ENCODE data around the gene HES6.

Gene HES6

GRCh38 chr2:238252766-238253630, 13.2 kb upstream of the HES6 start:
- no peak for FAIRE-seq

DNA sequence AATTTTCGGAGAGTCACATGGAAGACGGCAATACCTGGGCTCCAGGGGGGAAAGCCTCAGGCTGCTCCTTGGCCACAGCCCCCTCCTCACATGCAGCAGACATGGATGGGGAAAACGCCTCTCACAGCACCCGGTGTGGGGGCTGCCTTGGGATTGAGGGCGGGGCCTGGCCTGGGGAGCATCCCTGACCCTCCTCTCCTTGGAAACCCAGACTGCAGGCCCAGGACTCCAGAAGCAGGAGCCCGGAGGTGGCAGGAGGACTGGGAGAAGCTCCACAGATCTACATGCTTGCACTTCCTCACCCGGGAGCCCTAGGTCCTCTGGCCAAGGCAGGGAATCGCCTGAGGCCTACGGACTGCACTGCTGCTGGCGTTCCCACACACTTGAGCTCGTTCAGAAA, 12.1 kb upstream of the HES6 start:
- no peak for FAIRE-seq

DNA sequence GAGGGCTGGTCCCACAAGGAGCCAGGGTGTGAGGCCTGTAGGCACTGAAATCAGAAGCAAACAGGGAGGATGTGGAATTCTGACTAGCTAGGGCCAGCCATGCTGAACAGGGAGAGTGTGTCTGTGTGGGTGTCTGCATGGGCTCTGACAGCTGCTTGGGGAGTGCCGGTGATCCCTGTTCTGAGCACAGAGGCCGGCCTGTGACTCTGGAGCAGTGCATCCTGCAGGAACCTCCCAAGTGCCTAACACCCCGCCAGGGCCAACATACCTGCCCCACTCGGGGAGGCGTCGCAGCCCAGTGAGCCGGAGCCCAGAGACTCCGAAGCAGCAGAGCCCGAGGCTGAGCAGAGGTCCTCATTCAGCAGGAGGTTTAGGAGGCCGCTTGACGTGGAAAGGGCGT, 11.5 kb upstream of the HES6 start:
- no peak for FAIRE-seq

DNA sequence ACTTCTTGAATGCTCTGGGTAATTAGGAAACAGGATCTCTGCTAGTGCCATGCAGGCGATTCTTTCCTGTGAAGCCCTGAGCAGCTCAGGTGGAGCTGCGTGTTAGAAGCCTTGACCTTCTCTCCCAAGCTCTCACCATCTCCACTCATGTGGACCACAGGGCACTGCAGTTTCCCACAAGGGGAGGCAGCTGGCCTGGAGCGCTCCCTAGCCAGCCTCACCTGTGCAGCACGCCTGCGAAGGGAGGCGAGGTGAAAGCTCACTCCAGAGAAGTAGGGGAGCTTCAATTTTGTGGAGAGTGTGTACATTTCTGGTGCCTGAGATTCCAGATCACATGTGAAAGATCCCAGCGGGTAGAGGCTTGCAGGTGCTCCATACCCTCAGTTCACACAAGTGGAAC, 11.1 kb upstream of the HES6 start:
- FAIRE-seq = no peak

DNA sequence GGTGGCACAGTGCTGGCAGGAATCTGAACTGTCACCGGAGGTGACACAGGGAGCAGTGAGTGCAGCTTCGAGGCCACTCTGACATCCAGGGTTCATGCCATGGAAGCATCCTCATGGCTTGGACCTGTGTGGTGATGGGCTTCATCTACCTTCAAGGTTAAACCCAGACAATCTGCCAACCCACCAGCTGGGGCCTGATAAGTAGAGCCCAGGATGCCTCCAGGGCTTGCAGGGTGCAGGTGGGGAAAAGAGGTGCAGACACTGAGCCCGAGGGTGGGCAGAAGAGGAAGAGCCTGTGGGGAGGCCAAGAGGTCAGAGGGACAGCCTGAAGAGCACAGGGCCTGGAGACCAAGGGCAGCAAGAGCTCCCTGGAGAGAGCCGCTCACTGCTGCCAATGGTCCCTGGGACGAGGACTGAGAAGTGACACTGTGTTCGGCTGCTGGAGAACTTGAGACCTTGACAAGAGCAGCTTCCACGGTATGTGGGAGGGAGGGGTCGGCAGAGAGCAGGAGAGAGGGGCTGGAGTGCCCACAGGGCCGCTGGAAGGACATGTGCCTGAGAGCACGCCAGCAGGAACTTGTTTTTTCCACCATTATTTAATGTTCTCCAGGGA, 8.1 kb upstream of the HES6 start:
- no peak for FAIRE-seq

- FAIRE-seq = no peak
Measured at GRCh38 chr2:238247002-238247822, 7.4 kb upstream of the HES6 start.

- FAIRE-seq = no peak
Measured at GRCh38 chr2:238244151-238244550, 4.3 kb upstream of the HES6 start.

- no peak for FAIRE-seq
Measured at GRCh38 chr2:238243496-238244076, 3.7 kb upstream of the HES6 start.

DNA sequence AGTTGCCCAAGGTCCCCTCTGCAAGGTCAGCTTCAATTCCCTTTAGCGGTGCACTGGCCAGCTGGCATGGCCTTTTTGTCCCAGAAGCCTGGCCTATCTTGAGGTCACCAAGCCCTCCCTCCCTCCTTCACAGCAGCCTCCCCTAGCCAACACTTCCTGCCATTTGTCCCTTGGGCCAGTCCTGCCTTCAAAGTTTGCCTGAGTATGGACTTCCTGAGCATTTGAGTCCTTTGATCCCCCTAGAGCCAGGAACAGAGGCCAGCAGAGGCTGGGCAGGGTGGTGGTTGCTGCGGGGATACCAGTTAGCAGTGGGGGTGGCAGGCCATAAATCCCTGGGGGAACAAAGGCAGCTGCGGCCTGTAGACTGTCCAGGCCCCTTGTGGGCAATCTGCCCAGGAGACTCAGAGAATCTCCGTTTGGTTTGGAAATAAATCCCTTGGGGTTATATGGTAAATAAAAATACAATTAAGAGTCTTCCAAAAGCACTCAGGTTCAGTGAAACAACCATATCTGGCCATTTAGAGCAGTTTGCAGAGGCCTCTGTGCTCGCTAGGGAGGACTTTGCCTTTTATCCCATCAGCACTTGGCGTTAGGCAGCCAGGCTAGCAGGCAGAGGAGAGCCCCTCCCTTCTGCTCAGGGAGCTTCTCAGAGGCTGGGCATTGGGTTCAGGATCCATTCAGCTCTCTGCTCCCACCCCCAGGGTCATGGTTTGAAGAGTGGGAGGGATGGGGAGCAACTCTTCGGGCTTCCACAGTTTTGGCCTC, 3.1 kb upstream of the HES6 start:
- FAIRE-seq = no peak

GRCh38 chr2:238241970-238242369, 2.1 kb upstream of the HES6 start:
- FAIRE-seq = no peak

GRCh38 chr2:238240757-238241711, 1.2 kb upstream of the HES6 start:
- no peak for FAIRE-seq

DNA sequence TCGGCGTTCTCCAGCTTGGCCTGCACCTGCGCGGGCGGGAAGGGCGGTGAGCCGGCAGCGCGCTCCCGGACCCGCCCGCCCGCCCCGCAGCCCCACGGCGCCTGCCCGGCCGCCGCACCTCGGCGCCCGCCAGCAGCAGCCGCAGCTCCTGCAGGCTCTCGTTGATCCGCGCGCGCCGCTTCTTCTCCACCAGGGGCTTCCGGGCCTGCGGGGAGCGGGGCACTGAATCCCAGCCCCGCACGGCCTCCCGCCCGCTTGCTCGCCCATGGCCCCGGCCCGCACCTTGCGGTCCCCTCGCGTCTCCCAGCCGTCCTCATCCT, 335 bp downstream of the HES6 start:
- FAIRE-seq = no peak

DNA sequence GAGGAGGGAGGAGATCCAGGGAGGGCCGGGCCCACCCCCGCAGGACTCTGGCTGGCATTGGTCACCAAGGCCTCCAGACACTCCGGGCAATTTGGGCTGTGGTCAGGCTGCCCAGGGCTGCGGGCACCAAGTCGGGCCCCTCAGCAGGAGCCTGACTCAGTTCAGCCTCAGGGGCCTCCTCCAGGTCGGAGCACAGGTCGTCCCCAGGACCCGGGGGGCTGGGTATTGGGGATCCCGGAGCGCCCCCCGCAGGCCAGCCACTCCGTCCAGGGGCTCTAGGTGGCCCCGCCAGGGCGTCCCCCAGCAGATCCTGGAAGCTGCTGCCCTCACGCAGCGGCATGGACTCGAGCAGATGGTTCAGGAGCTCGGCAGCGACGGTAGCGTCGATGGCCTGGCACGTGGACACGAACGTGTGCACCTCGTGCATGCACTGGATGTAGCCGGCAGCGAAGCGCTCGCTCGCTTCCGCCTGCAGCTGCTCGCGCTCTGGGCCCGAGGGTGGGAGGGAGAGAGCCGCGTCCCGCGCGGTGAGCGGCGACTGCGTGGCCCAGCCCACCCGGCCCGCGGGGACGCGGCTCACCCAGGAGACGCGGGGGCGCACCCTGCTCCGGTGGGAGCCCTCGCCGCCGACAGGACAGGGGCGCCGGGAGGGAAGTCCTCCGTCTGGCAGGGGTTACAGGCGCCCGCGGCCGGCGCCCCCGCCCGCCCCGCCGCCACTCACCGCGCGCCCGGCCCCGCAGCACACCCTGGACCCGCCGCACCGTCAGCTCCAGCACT, 884 bp downstream of the HES6 start:
- FAIRE-seq = no peak

- no peak for FAIRE-seq
Measured at GRCh38 chr2:238238311-238238765, 1.5 kb downstream of the HES6 start.

- no peak for FAIRE-seq
Measured at GRCh38 chr2:238237431-238238135, 2.3 kb downstream of the HES6 start.

DNA sequence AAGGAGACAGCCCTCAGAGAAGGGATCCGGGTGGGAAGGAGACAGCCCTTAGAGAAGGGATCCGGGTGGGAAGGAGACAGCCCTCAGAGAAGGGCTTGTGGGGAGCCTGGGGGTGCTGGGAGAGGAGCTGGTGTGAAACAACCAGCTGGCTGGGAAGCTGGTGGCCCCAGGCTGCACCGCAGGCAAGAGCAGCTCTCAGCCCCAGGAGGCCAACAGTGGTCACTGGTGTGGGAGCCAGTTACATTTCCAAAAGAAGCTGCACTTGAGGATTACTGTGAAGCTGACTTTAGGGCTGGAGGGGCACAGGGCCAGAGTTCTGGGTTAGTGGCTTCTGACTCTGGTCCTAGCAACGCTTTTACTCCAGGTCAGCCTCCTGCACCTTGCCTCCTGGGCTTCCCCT, 3.3 kb downstream of the HES6 start:
- no peak for FAIRE-seq

- no peak for FAIRE-seq
Measured at GRCh38 chr2:238235856-238236255, 4.0 kb downstream of the HES6 start.

DNA sequence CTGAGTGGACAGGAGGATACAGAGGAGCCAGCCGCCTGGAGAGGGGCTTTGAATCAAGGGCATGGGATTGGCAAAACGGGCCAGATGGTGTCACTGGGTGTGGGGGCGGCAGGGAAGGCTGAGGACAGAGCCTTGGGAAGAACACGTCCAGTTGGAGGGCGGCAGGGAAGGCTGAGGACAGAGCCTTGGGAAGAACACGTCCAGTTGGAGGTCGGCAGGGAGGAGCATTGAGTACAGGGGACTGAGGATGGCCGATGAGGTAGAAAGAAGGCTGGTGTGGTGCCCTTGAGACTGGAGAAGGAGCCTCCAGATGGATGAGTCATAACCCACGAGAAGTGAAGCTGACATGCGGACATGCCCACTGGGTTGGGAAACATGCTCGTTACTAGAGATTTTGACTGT, 4.5 kb downstream of the HES6 start:
- no peak for FAIRE-seq

GRCh38 chr2:238233625-238234024, 6.2 kb downstream of the HES6 start:
- no peak for FAIRE-seq

DNA sequence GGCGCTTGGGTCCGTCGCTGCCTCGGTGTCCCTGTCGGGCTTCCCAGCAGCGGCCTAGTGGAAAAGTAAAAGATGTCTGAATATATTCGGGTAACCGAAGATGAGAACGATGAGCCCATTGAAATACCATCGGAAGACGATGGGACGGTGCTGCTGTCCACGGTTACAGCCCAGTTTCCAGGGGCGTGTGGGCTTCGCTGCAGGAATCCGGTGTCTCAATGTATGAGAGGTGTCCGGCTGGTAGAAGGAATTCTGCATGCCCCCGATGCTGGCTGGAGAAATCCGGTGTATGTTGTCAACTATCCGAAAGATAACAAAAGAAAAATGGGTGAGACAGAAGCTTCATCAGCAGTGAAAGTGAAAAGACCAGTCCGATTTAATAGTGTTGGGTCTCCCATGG, 8.0 kb downstream of the HES6 start:
- no peak for FAIRE-seq

Measured in colon (tissue), 2 donors.